Measurements from ENCODE around the gene AVP.
A peak's percentile ranks its signal among the peaks of the same experiment; 100 is the strongest.
"Not testable (repeated sequence)": the region's sequence is repeated elsewhere in the genome, so short reads cannot be mapped to it uniquely, and the experiment has no call there.

AVP gene

DNA sequence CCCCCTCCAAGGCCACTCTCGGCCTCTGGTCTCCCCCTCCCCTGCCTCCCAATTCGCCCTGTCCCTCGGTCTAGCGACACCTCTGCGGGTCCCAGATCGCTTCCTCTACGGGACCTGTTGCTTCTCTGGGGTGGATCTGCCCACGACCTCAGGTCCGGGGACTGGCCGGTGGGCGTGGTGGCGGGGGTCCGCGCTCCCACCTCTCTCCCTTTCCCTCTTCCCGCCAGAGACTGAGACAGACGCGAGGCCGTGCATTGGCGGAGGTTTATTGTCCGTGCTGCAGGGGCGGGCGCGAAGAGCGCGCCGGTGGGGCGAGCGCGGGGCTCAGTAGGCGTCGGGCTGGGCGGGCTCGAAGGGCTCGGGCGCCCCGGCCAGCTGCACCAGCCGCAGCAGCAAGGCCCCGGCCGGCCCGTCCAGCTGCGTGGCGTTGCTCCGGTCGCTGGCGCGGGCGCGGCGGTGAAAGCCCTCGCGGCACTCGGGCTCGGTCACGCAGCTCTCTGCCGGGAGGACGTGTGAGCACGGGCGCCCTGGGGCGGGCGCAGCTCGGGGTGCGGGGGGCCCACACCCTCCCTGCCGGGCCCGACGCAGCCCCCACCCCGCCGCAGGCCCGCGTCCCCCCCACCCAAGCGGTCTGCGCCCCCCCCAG, 2.1 kb downstream of the AVP start:
- Mint-ChIP-seq H3K27ac (no peak overlapping the region), H3K4me1 (ENCODE audit: low read depth) (peaks cover 15% of the 10 kb centered on the region), H3K4me3 (peak overlapping the region; percentile 59), H3K36me3 (ENCODE audit: low read depth) (no peaks in the 10 kb centered on the region), H3K9me3 (no peaks in the 10 kb centered on the region), H3K27me3 (peaks cover 49% of the 10 kb centered on the region)
- DNase-seq = peak; percentile 47

DNA sequence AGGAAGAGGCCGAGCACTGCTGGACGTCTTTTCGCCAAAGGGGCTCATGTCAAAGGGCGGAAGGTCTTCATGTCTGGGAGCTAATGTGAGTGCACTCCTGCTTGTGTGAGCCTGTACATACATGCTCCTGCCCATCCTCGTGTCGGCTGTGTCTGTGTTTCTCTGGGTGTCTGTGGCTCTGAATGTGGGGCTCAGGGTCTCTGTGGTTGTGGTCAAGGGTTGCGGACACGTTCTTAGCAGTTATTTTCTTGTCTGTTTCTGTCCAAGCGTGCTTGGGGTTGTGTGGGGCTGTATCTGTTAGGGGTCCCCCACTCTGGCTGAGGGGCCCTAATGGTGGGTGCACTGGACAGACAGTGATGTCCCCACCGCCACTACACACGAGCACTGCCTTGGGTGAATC, 2.9 kb downstream of the AVP start:
- DNase-seq = no peak
- H3K27me3 Mint-ChIP-seq = peaks cover 49% of the 10 kb centered on the region
- H3K4me1 Mint-ChIP-seq (ENCODE audit: low read depth) = peaks cover 20% of the 10 kb centered on the region
- no peak overlapping the region for H3K27ac Mint-ChIP-seq
- H3K9me3 Mint-ChIP-seq = no peaks in the 10 kb centered on the region
- H3K4me3 Mint-ChIP-seq = no peak overlapping the region
- no peaks in the 10 kb centered on the region for H3K36me3 Mint-ChIP-seq (ENCODE audit: low read depth)

- Mint-ChIP-seq H3K27ac (no peak overlapping the region), H3K4me1 (ENCODE audit: low read depth) (peaks cover 20% of the 10 kb centered on the region), H3K4me3 (no peak overlapping the region), H3K9me3 (no peaks in the 10 kb centered on the region), H3K27me3 (peaks cover 49% of the 10 kb centered on the region), H3K36me3 (ENCODE audit: low read depth) (no peaks in the 10 kb centered on the region)
- no peak for DNase-seq
Measured at GRCh38 chr20:3080939-3081388, 3.6 kb downstream of the AVP start.

- Mint-ChIP-seq H3K36me3 (ENCODE audit: low read depth) (no peaks in the 10 kb centered on the region), H3K4me3 (no peak overlapping the region), H3K27ac (peak overlapping the region; percentile 63), H3K9me3 (no peaks in the 10 kb centered on the region), H3K4me1 (ENCODE audit: low read depth) (peaks cover 17% of the 10 kb centered on the region), H3K27me3 (peaks cover 29% of the 10 kb centered on the region)
- no peak for DNase-seq
Measured at GRCh38 chr20:3077618-3078134, 6.8 kb downstream of the AVP start.

- not testable (repeated sequence) for H3K27ac Mint-ChIP-seq; DNase-seq; H3K4me3 Mint-ChIP-seq; H3K36me3 Mint-ChIP-seq (ENCODE audit: low read depth); H3K9me3 Mint-ChIP-seq; H3K27me3 Mint-ChIP-seq
- H3K4me1 Mint-ChIP-seq (ENCODE audit: low read depth) = peaks cover 28% of the 10 kb centered on the region
Measured at GRCh38 chr20:3075315-3075714, 9.2 kb downstream of the AVP start.

DNA sequence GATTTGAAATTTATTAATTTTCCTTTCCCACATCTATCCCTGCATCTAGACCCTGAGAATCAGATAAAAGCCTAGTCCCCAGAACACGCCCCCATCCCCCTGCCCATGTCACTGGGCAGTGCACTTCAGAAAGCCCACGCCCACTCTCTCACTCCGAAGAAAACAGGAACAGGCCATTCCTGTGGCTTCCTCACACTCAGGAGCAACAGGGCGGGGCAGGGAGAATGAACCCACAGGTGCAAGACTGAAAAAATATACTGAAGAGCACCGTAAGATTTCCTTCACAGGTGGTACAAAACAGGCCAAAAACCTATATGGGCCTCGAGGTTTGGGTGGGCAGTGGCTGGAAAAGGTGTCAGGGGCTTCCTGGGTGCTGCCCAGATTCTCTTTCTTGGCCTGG, 9.7 kb downstream of the AVP start:
- Mint-ChIP-seq H3K4me3 (no peak overlapping the region), H3K4me1 (ENCODE audit: low read depth) (peaks cover 28% of the 10 kb centered on the region), H3K27ac (no peak overlapping the region), H3K36me3 (ENCODE audit: low read depth) (no peaks in the 10 kb centered on the region), H3K27me3 (peaks cover 4% of the 10 kb centered on the region), H3K9me3 (no peaks in the 10 kb centered on the region)
- DNase-seq = no peak

GRCh38 chr20:3073251-3073643, 11.3 kb downstream of the AVP start:
- not testable (repeated sequence) for H3K4me3 Mint-ChIP-seq; H3K36me3 Mint-ChIP-seq (ENCODE audit: low read depth); H3K27me3 Mint-ChIP-seq; H3K9me3 Mint-ChIP-seq; DNase-seq; H3K27ac Mint-ChIP-seq
- H3K4me1 Mint-ChIP-seq (ENCODE audit: low read depth) = peaks cover 28% of the 10 kb centered on the region

GRCh38 chr20:3072530-3073250, 11.8 kb downstream of the AVP start:
- Mint-ChIP-seq H3K27ac (peak overlapping the region; percentile 79), H3K4me1 (ENCODE audit: low read depth) (peaks cover 24% of the 10 kb centered on the region), H3K36me3 (ENCODE audit: low read depth) (no peaks in the 10 kb centered on the region), H3K9me3 (no peaks in the 10 kb centered on the region), H3K27me3 (peaks cover 2% of the 10 kb centered on the region), H3K4me3 (peak overlapping the region; percentile 65)
- DNase-seq = no peak

- peak; percentile 79 for DNase-seq
- Mint-ChIP-seq H3K36me3 (ENCODE audit: low read depth) (no peaks in the 10 kb centered on the region), H3K4me3 (peak within 1 kb of the TSS; percentile 65), H3K27ac (peak within 1 kb of the TSS; percentile 79), H3K4me1 (ENCODE audit: low read depth) (peaks cover 19% of the 10 kb centered on the region), H3K9me3 (no peaks in the 10 kb centered on the region), H3K27me3 (no peaks in the 10 kb centered on the region)
Measured at GRCh38 chr20:3071610-3072529, 12.7 kb downstream of the AVP start, which contains the start of gene OXT. TSS of gene OXT (plus strand) at chr20:3071620. CDS start at chr20:3071656, 36 bp downstream.

DNA sequence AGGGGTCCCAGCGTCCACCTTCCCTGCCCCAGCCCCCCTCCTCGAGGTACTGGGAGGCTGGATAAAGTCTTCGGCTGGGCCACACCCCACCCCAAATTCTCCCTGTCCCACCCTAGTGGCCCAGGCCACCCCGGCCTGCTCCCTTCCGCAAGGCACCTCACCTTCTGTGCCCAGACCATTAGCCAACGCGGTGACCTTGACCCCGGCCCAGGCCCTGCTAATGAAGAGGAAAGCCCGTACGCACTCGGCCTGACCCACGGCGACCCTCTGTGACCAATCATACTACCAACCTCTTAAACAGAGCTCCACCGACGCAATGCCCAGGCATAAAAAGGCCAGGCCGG, 13.3 kb downstream of the AVP start:
- DNase-seq = no peak
- Mint-ChIP-seq H3K27ac (no peak overlapping the region), H3K27me3 (no peaks in the 10 kb centered on the region), H3K9me3 (no peaks in the 10 kb centered on the region), H3K4me3 (peak overlapping the region; percentile 65), H3K4me1 (ENCODE audit: low read depth) (peaks cover 16% of the 10 kb centered on the region), H3K36me3 (ENCODE audit: low read depth) (no peaks in the 10 kb centered on the region)

DNA sequence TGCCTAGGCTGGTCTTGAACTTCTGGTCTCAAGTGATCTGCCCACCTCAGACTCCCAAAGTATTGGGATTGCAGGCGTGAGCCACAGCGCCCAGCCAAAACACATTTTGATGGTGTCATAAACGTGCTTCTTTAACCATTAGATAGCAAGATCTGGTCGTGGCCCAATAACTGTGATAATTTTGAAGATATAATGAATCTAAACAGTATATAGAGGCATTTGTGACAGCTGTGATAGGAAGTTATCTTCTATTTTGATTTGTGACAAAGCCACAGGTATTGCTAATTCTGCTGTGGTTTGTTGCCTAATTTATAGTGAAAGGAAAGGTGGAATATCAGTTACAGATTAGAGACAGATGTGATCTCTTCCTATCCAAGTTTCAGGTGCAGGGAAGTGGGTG, 13.8 kb downstream of the AVP start:
- Mint-ChIP-seq H3K4me3 (peak overlapping the region; percentile 65), H3K9me3 (no peaks in the 10 kb centered on the region), H3K27ac (peak overlapping the region; percentile 54), H3K27me3 (no peaks in the 10 kb centered on the region), H3K4me1 (ENCODE audit: low read depth) (peaks cover 16% of the 10 kb centered on the region), H3K36me3 (ENCODE audit: low read depth) (no peaks in the 10 kb centered on the region)
- no peak for DNase-seq

GRCh38 chr20:3068986-3069900, 15.3 kb downstream of the AVP start:
- DNase-seq = no peak
- Mint-ChIP-seq H3K27me3 (no peaks in the 10 kb centered on the region), H3K36me3 (ENCODE audit: low read depth) (no peaks in the 10 kb centered on the region), H3K9me3 (no peaks in the 10 kb centered on the region), H3K4me3 (no peak overlapping the region), H3K4me1 (ENCODE audit: low read depth) (peaks cover 24% of the 10 kb centered on the region), H3K27ac (no peak overlapping the region)

DNA sequence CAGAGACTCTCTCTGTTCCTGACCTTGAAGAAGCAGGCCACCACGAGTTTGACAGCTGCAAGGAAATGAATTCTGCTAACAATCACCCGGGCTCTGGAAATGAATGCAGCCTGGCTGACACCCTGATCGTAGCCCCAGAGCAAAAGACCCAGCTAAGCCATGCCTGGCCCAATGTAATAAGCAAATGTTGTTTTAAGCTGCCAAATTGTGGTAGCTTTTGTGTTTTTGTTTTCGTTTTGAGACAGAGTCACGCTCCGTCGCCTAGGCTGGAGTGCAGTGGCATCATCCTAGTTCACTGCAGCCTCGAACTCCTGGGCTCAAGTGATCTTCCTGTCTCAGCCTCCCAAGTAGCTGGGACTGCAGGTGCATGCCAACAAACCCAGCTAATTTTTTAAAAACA, 16.4 kb downstream of the AVP start:
- no peaks in the 10 kb centered on the region for H3K9me3 Mint-ChIP-seq
- no peak overlapping the region for H3K4me3 Mint-ChIP-seq
- H3K27ac Mint-ChIP-seq = no peak overlapping the region
- H3K27me3 Mint-ChIP-seq = no peaks in the 10 kb centered on the region
- H3K36me3 Mint-ChIP-seq (ENCODE audit: low read depth) = no peaks in the 10 kb centered on the region
- no peak for DNase-seq
- H3K4me1 Mint-ChIP-seq (ENCODE audit: low read depth) = peaks cover 26% of the 10 kb centered on the region
